ENCODE measurements around the gene GLRA3.
"Not testable (repeated sequence)": the region's sequence is repeated elsewhere in the genome, so short reads cannot be mapped to it uniquely, and the experiment has no call there.

GLRA3 gene

GRCh38 chr4:174828845-174829701, at the start of gene GLRA3:
Gene GLRA3, minus strand, starts transcription at chr4:174829247. Its CDS starts 436 bp downstream, at chr4:174828811.
- no peak for FAIRE-seq

GRCh38 chr4:174874898-174875297, 45.9 kb upstream of the GLRA3 start:
- no peak for FAIRE-seq

DNA sequence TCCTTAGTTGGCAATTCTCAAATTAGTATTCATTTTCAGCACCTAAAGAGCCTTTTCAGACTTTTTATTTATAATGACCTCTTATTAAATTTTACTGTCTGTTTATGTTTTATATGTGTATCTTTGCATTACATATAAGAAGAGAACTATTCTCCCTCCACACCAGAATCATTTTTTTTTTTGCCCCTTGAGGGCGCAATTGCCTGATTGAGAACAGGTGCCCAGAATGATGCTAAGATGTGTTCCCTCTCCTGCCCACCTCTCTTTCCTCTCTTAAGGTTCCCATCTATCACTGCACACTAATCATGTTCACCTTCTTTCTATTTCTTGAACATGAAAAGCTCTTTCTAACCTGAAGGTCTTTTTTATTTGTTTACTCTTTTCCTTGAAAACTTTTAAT, 44.9 kb upstream of the GLRA3 start:
- FAIRE-seq, result peak; percentile 11

GRCh38 chr4:174873146-174873545, 44.1 kb upstream of the GLRA3 start:
- not testable (repeated sequence) for FAIRE-seq

- FAIRE-seq, result no peak
Observed at GRCh38 chr4:174871407-174871806, 42.4 kb upstream of the GLRA3 start.

DNA sequence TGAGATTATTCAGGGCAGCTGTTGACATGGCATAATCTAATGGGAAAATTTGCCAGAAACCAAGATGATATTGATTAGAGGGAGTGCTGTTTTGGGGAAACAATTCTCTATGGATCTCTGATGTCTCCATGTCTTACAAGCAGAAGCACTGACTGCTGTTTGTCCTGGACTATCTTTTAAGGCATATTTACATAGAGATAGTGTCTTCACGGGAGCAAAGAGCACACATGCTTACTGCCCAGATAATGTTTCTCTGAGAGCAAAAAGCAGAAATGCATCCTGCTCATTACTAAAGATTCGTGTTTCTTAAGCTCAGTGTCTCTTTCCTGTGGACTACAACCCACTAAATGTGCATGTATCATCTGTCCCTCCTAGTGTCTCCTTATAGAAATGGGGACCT, 41.3 kb upstream of the GLRA3 start:
- FAIRE-seq, result no peak

GRCh38 chr4:174869339-174869738, 40.3 kb upstream of the GLRA3 start:
- FAIRE-seq, result no peak

DNA sequence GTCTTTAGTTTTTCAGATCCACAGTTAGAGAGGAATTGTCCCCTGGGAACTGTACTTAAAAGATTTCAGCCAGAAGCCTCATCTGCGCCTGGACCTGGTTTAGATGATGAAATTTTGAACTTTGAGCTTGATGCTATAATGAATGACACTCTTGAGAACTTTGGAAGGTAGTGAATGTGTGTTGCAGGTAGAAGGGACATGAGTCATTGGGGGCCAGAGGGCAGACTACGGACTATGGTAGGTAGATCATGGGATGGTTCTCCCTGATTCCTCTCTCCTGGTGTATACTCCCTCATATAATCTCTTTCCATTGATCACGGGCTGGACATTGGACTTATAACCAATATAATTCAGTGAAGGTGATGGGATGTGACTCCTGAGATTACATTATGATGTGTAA, 38.9 kb upstream of the GLRA3 start:
- no peak for FAIRE-seq

DNA sequence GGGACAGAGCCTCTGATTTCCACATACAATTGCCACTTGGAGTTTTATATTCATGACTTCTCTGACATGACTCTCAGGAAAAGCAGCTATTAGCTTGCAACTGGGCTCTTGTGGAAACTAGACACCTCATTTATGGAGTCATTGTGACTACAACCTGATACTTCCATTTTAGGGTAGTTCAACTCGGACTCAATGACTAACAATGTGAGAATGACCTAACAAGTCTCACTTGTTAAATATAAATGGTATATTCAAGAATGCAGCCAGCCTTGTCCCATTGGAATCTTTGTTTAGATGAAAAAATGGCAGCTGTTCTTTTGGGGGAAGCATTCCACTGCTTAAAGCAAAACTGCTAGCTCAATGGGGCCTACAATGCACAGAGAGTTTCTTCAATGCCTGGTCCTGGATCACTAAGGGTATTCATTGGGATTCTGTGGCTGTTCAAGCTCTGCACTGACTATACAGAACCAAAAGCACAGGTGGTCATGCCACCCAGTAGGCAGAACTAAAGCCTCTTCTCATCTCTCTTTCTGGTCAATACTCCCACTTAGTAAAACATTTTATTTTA, 36.5 kb upstream of the GLRA3 start:
- FAIRE-seq, result no peak

DNA sequence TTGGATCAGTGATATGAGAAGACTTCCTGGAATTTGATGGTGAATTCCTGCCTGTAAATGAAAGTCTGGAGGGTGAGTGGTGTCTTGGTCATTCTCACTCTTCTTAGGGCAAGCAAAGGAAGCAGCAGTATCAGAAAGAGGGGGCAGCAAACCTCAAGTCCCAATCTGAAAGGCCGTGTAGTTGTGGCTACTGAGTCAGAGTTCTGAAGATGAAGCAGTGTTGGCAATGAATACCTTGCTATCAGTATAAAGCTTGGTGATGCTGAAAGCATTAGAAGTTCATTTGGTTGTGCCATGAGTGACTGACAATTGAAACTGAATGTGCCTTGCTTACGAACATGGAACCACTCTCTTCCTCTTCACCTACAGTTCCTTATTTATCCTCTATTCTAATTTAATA, 35.0 kb upstream of the GLRA3 start:
- FAIRE-seq, result no peak

DNA sequence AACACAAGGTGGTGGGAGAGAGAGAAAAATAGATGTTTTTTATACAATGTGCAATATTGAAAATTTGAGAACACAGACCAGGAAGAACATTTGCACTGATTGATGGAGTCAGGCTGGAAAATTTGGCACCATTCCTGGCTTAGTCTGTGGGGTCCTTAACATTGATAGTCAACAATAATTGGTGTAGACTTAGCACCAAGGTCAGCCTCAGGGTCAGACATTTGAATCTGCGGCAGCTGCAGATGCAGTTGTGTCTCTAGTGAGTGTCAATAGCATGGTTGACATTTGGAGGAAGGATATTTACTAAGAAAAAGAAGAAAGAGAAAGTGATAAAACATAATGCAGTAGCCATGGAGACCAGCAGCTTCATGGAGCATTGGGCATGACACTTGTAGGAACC, 31.5 kb upstream of the GLRA3 start:
- no peak for FAIRE-seq

DNA sequence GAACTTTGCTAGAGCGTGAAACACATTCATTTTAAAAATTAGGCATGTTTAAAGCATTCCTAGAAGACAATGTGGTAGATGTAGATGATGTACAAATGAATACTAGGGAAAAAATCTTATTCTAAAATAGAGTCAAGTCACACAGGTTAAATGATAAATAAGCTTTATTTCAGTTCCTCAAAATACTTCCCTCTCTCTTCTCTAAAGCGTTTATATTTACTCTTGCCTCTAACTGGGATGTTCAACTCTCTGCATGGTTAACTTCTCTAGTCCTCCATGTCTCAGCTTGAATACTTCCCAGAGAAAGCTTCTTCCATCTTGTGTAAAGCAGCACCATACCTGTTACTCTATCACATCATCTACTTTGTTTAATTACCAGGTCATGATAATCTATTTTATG, 30.9 kb upstream of the GLRA3 start:
- FAIRE-seq, result no peak

GRCh38 chr4:174856926-174857800, 28.1 kb upstream of the GLRA3 start:
- FAIRE-seq, result no peak

GRCh38 chr4:174855050-174855449, 26.0 kb upstream of the GLRA3 start:
- FAIRE-seq, result no peak

DNA sequence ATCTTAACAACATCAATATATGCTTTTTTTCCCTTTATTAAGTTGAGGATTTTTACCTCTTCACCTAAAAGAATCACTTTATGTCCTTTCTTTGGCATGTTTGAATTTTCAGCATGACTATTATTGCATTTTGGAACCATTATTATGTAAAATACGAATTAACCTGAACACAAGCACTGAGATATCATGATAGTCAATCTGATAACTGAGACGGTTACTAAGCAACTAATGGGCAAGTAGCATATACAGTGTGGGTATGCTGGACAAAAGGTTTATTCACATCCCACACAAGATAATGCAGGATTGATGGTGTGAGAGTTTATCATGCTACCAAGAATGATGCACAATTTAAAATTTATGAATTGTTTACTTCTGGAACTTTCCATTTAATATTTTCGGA, 24.6 kb upstream of the GLRA3 start:
- no peak for FAIRE-seq

DNA sequence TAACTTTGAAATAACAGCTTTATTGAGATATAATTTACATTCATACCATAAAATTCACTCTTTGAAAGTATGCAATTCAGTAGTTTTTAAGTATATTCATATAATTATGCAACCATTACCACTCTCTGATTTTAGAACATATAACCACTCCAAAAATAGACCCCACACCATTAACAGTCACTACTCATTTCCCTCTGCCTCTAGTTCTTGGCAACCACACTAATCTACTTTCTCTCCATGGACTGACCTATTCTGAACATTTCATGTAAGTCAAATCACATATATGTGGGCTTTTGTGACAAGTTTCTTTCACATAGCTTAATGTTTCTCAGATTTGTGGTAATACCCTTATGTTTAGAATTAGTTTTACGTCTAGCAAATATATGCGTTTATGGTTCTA, 19.5 kb upstream of the GLRA3 start:
- FAIRE-seq, result no peak

DNA sequence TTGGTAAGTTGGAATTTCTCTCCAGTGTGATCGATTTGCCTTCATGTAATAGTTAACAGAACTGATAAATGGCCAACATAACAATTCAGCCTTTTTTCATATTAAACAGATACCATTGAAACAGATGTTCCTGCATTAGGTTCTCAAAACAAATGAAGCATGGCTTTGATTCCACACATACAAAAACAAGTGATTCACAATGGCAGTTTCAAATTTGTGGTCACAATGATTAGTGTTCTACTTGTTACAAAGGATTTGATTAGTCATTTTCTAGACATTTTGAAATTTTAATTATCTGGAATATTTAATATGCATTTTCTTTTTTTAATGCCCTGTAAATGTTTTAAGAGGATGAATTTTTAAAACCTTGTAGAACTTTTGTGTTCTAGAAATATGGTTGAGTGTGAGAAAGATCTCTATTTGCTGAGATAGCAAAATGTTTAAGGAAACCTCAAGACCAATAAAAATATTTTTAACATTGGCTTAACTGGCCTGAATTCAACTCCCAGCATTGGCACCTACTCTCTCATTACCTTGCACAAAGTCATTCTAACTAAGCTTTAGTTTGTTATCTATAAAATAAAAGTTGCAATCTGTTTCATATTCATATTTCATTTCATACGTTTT, 18.9 kb upstream of the GLRA3 start:
- no peak for FAIRE-seq

GRCh38 chr4:174835536-174835935, 6.5 kb upstream of the GLRA3 start:
- no peak for FAIRE-seq

GRCh38 chr4:174834477-174834876, 5.4 kb upstream of the GLRA3 start:
- no peak for FAIRE-seq

DNA sequence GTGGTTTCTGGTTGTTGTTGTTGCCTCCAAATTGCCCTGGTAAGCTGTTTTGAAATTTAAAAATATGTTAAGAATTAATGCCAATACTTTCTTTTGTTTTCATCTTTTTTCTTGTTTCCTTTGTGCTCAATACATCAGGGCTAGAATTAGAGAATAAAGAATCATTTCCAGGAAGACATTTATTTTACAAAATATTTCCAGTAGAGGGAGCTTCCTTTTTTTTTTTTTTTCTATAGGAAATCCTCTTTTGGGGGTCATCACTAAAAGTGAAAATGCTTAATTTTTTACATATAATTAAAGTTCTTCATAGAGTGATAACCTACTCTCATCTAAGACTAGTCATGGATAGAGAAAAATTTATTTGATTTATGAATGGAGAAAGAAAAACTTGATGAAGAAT, 2.4 kb downstream of the GLRA3 start:
- FAIRE-seq, result peak; percentile 36

GRCh38 chr4:174815282-174815681, 13.8 kb downstream of the GLRA3 start:
- FAIRE-seq, result no peak

GRCh38 chr4:174813292-174813691, 15.8 kb downstream of the GLRA3 start:
- no peak for FAIRE-seq

DNA sequence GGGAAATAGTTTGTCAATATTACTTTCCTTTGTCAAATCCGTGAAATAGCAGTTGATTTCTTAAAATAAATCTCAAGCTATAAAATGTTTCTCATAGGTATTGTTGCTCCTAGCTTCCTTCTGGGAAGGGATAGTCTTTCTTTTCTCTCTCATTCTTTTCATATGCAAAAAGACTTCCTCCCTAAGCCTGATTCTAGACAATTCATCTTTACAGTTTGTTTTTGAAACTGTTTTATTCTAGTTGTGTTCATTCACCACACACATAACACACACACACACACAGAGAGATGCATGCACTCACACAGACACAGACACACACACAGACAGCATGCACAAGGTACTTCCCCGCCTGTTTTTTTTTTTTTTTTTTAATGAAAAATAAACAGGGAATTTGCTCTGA, 18.2 kb downstream of the GLRA3 start:
- no peak for FAIRE-seq
